HG03439 (cell line): ENCODE results near the gene CNTD1.

ENCODE experiments used
- ATAC-seq: cut with Tn5 transposase; IDR thresholded peaks from one replicate; pipeline ENCODE4 v1.9.1; 2021; ENCODE audit warnings: mild to moderate bottlenecking, moderate library complexity; ENCODE audit not compliant: unreplicated experiment

The CNTD1 gene

GRCh38 chr17:42779304-42779935 lies 19.2 kb upstream of the CNTD1 start:
- no peak for ATAC-seq

- ATAC-seq: no peak
These were observed 18.5 kb upstream of the CNTD1 start, which contains the start of gene WNK4 for GRCh38 chr17:42779936-42780850. WNK4 (plus strand) TSS chr17:42780610; CDS start chr17:42780699, 89 bp downstream.

- no peak for ATAC-seq
These were observed 17.6 kb upstream of the CNTD1 start for GRCh38 chr17:42780851-42781638.

GRCh38 chr17:42781639-42782165 lies 17.0 kb upstream of the CNTD1 start:
- ATAC-seq: no peak

GRCh38 chr17:42782166-42783061 lies 16.2 kb upstream of the CNTD1 start:
- ATAC-seq: no peak

GRCh38 chr17:42783062-42783790 lies 15.4 kb upstream of the CNTD1 start:
- ATAC-seq: no peak

- ATAC-seq: no peak
These were observed 14.9 kb upstream of the CNTD1 start for GRCh38 chr17:42783791-42784138.

GRCh38 chr17:42784409-42784808 lies 14.3 kb upstream of the CNTD1 start:
- no peak for ATAC-seq

GRCh38 chr17:42784811-42785592 lies 13.7 kb upstream of the CNTD1 start:
- no peak for ATAC-seq

- no peak for ATAC-seq
These were observed 11.4 kb upstream of the CNTD1 start for GRCh38 chr17:42787266-42787665.

GRCh38 chr17:42791948-42792347 lies 6.7 kb upstream of the CNTD1 start:
- no peak for ATAC-seq

GRCh38 chr17:42792545-42792944 lies 6.1 kb upstream of the CNTD1 start:
- no peak for ATAC-seq

GRCh38 chr17:42795061-42795460 lies 3.6 kb upstream of the CNTD1 start:
- no peak for ATAC-seq

- no peak for ATAC-seq
These were observed 3.2 kb upstream of the CNTD1 start for GRCh38 chr17:42795465-42795864.

- ATAC-seq: no peak
These were observed 2.4 kb upstream of the CNTD1 start for GRCh38 chr17:42796066-42796758.

GRCh38 chr17:42797067-42798007 lies 1.3 kb upstream of the CNTD1 start:
- no peak for ATAC-seq

GRCh38 chr17:42798011-42798382 lies 664 bp upstream of the CNTD1 start:
- no peak for ATAC-seq
